Neural cell (in vitro differentiated cells): Measurements from ENCODE around the gene IFFO2. TPM values are rescaled to one million over a fixed set of nuclear protein-coding genes. Genes with fewer than 3 reads are reported as not detected.

Experiments used
- H2AFZ ChIP-seq: fragments of 200-600, 300-800 bp; sonication (generic), shearing (Covaris generic); 2 replicates; pipeline ENCODE4 v1.6.0; 2014; ENCODE audit warnings: low read depth, mild to moderate bottlenecking, antibody characterized with exemption, low read length, moderate library complexity
- H3F3A ChIP-seq: fragments of 200-600 bp; shearing (Covaris generic); 2 replicates; pipeline ENCODE4 v1.6.1; 2016; ENCODE audit warnings: mild to moderate bottlenecking, moderate library complexity, mixed read lengths, antibody characterized with exemption, low read length; ENCODE audit not compliant: insufficient read depth, poor library complexity, severe bottlenecking
- H3K27ac ChIP-seq: fragments of 200-600, 300-800 bp; sonication (generic), shearing (Covaris generic); 2 replicates; pipeline ENCODE4 v1.5.1; 2014; ENCODE audit warnings: mild to moderate bottlenecking, low read length, moderate library complexity
- H3K27me3 ChIP-seq: fragments of 300-800, 200-600 bp; sonication (generic), shearing (Covaris generic); 2 replicates; pipeline ENCODE4 v1.6.0; 2014; ENCODE audit warnings: mild to moderate bottlenecking, low read depth, low read length, moderate library complexity; ENCODE audit not compliant: insufficient read depth
- H3K36me3 ChIP-seq: fragments of 300-800, 200-600 bp; sonication (generic), shearing (Covaris generic); 2 replicates; pipeline ENCODE4 v1.5.1; 2014; ENCODE audit warnings: mild to moderate bottlenecking, antibody characterized with exemption, low read length, moderate library complexity; ENCODE audit not compliant: insufficient read depth
- H3K4me2 ChIP-seq: fragments of 300-800, 200-600 bp; sonication (generic), shearing (Covaris generic); 2 replicates; pipeline ENCODE4 v1.6.0; 2014; ENCODE audit warnings: mild to moderate bottlenecking, low read length
- H3K4me3 ChIP-seq: fragments of 300-800, 200-600 bp; sonication (generic), shearing (Covaris generic); 2 replicates; pipeline ENCODE4 v1.5.1; 2014; ENCODE audit warnings: mild to moderate bottlenecking, low read length, moderate library complexity
- H3K79me2 ChIP-seq: fragments of 200-600 bp; shearing (Covaris generic); replicated peaks from 2 replicates; pipeline ENCODE4 v1.6.0; 2014; ENCODE audit warnings: mild to moderate bottlenecking, low read length, moderate library complexity; ENCODE audit not compliant: insufficient read depth
- H3K9ac ChIP-seq: fragments of 300-800, 200-600 bp; sonication (generic), shearing (Covaris generic); 2 replicates; pipeline ENCODE4 v1.6.1; 2016; ENCODE audit warnings: mild to moderate bottlenecking, low read length, mixed read lengths
- H3K9me2 ChIP-seq: fragments of 200-600 bp; shearing (Covaris generic); 2 replicates; pipeline ENCODE4 v1.6.1; 2016; ENCODE audit warnings: mild to moderate bottlenecking, low read length, mixed read lengths; ENCODE audit not compliant: insufficient read depth
- H3K9me3 ChIP-seq: fragments of 200-600, 300-800 bp; sonication (generic), shearing (Covaris generic); 2 replicates; pipeline ENCODE4 v1.6.1; 2016; ENCODE audit warnings: mild to moderate bottlenecking, mixed run types, low read length, moderate library complexity, mixed read lengths
- H4K20me1 ChIP-seq: fragments of 200-600 bp; shearing (Covaris generic); 2 replicates; pipeline ENCODE4 v1.6.1; 2016; ENCODE audit warnings: mild to moderate bottlenecking, mixed run types; ENCODE audit not compliant: insufficient read depth
- CTCF ChIP-seq: fragments of 450-650 bp; IDR thresholded peaks from 2 replicates; pipeline ENCODE4 v1.5.1; 2014; ENCODE audit warnings: antibody characterized with exemption, mild to moderate bottlenecking, moderate library complexity; ENCODE audit not compliant: poor library complexity, severe bottlenecking
- EP300 ChIP-seq: fragments of 450-650 bp; conservative IDR thresholded peaks from 2 replicates; pipeline ENCODE4 v1.6.1; 2014; ENCODE audit warnings: antibody characterized with exemption, mild to moderate bottlenecking, moderate library complexity; ENCODE audit not compliant: poor library complexity, severe bottlenecking
- EZH2 ChIP-seq: fragments of 200-600, 300-800 bp; shearing (Covaris generic), sonication (generic); IDR thresholded peaks from 2 replicates; pipeline ENCODE4 v1.6.1; 2014; ENCODE audit warnings: antibody characterized with exemption, low read length, borderline replicate concordance, mild to moderate bottlenecking; ENCODE audit not compliant: insufficient read depth, poor library complexity, severe bottlenecking
- MXI1 ChIP-seq: fragments of 450-650 bp; conservative IDR thresholded peaks from 2 replicates; pipeline ENCODE4 v1.6.1; 2014; ENCODE audit warnings: antibody characterized with exemption, mild to moderate bottlenecking; ENCODE audit not compliant: poor library complexity, severe bottlenecking
- POLR2AphosphoS5 ChIP-seq: IDR thresholded peaks from 2 replicates; pipeline ENCODE4 v1.6.1; 2012
- RAD21 ChIP-seq: fragments of 450-650 bp; conservative IDR thresholded peaks from 2 replicates; pipeline ENCODE4 v1.6.1; 2014; ENCODE audit warnings: antibody characterized with exemption, mild to moderate bottlenecking, moderate library complexity
- REST ChIP-seq: IDR thresholded peaks from 2 replicates; pipeline ENCODE4 v1.6.1; 2012; ENCODE audit warnings: borderline replicate concordance
- SMC3 ChIP-seq: fragments of 450-650 bp; conservative IDR thresholded peaks from 2 replicates; pipeline ENCODE4 v1.6.1; 2014; ENCODE audit warnings: antibody characterized with exemption, mild to moderate bottlenecking, moderate library complexity; ENCODE audit not compliant: poor library complexity
- TAF1 ChIP-seq: IDR thresholded peaks from 2 replicates; pipeline ENCODE4 v1.6.1; 2012; ENCODE audit warnings: low read depth
- polyA plus RNA-seq: library from polyadenylated mRNA; depleted of rRNA; stranded (reverse); fragments of >200 nt; gene quantifications from 2 replicates; pipeline ENCODE4 v1.2.3, GENCODE V29; 2014

Gene IFFO2
- polyA plus RNA-seq, 1 donor from 2014 or later, result 2.6 TPM

GRCh38 chr1:18927082-18927653, 29.3 kb downstream of the IFFO2 start:
- H3K4me3 ChIP-seq, result no peak overlapping the region
- no peaks in the 10 kb centered on the region for H3K79me2 ChIP-seq
- H3K36me3 ChIP-seq, result no peaks in the 10 kb centered on the region
- no peak for TF ChIP-seq REST
- TF ChIP-seq CTCF, result no peak
- TF ChIP-seq RAD21, result no peak
- no peak for TF ChIP-seq MXI1
- no peak for TF ChIP-seq POLR2AphosphoS5
- TF ChIP-seq EZH2, result no peak
- TF ChIP-seq TAF1, result no peak
- TF ChIP-seq EP300, result no peak
- no peak for TF ChIP-seq SMC3
- no peaks in the 10 kb centered on the region for H3K9me3 ChIP-seq
- no peaks in the 10 kb centered on the region for H3K9me2 ChIP-seq
- no peak overlapping the region for H3K9ac ChIP-seq
- H2AFZ ChIP-seq, result no peak overlapping the region
- H3K4me2 ChIP-seq, result no peak overlapping the region
- H3K27me3 ChIP-seq, result no peaks in the 10 kb centered on the region
- no peaks in the 10 kb centered on the region for H3F3A ChIP-seq
- no peak overlapping the region for H3K27ac ChIP-seq
- H4K20me1 ChIP-seq, result no peaks in the 10 kb centered on the region

GRCh38 chr1:18926315-18927081, 30.0 kb downstream of the IFFO2 start:
- Histone ChIP-seq H3K36me3 (no peaks in the 10 kb centered on the region), H3K4me3 (no peak overlapping the region), H3F3A (no peaks in the 10 kb centered on the region), H3K9ac (no peak overlapping the region), H3K79me2 (no peaks in the 10 kb centered on the region), H3K27me3 (no peaks in the 10 kb centered on the region), H3K9me3 (no peaks in the 10 kb centered on the region), H3K4me2 (no peak overlapping the region), H4K20me1 (no peaks in the 10 kb centered on the region), H3K9me2 (no peaks in the 10 kb centered on the region), H3K27ac (no peak overlapping the region), H2AFZ (no peak overlapping the region)
- TF ChIP-seq MXI1 (no peak), EP300 (no peak), EZH2 (no peak), SMC3 (no peak), TAF1 (no peak), CTCF (no peak), POLR2AphosphoS5 (no peak), RAD21 (no peak), REST (no peak)
